Bronchial epithelial cell (primary cell): ENCODE measurements around the gene CSNK1D. TPM values are rescaled to one million over a fixed set of nuclear protein-coding genes. Genes with fewer than 3 reads are reported as not detected.

ENCODE experiments used
- DNase-seq: peaks from one replicate; pipeline ENCODE4 v3.0.0-alpha.2; 2010; ENCODE audit warnings: low read depth
- FAIRE-seq: peaks from 2 replicates; lab custom pipeline; 2011; peaks lifted over from hg19 to GRCh38; lab: Jason Lieb, UNC
- H3K27me3 ChIP-seq: 2 replicates; pipeline ENCODE4 v1.5.1; 2011; ENCODE audit warnings: low read length; ENCODE audit not compliant: control insufficient read depth, insufficient read depth
- H3K36me3 ChIP-seq: 2 replicates; pipeline ENCODE4 v1.5.1; 2011; ENCODE audit warnings: low read length; ENCODE audit not compliant: control insufficient read depth, insufficient read depth
- H3K4me3 ChIP-seq: 2 replicates; pipeline ENCODE4 v1.5.1; 2011; ENCODE audit warnings: mild to moderate bottlenecking, low read depth, low read length, control low read depth
- total RNA-seq: library from RNA; depleted of rRNA; stranded (reverse); fragments of >200 nt; gene quantifications from 2 replicates; pipeline ENCODE4 v1.2.1, GENCODE V29; 2014
- TF ChIP-seq, protein P1 (sequence below): IDR thresholded peaks from 2 replicates; pipeline ENCODE4 v1.5.1; 2011; ENCODE audit warnings: mild to moderate bottlenecking, moderate library complexity, low read length, control low read depth, inconsistent platforms; ENCODE audit not compliant: insufficient read depth, severe bottlenecking

Gene CSNK1D
- total RNA-seq, 1 donor from 2014 or later = 72.4 TPM

DNA sequence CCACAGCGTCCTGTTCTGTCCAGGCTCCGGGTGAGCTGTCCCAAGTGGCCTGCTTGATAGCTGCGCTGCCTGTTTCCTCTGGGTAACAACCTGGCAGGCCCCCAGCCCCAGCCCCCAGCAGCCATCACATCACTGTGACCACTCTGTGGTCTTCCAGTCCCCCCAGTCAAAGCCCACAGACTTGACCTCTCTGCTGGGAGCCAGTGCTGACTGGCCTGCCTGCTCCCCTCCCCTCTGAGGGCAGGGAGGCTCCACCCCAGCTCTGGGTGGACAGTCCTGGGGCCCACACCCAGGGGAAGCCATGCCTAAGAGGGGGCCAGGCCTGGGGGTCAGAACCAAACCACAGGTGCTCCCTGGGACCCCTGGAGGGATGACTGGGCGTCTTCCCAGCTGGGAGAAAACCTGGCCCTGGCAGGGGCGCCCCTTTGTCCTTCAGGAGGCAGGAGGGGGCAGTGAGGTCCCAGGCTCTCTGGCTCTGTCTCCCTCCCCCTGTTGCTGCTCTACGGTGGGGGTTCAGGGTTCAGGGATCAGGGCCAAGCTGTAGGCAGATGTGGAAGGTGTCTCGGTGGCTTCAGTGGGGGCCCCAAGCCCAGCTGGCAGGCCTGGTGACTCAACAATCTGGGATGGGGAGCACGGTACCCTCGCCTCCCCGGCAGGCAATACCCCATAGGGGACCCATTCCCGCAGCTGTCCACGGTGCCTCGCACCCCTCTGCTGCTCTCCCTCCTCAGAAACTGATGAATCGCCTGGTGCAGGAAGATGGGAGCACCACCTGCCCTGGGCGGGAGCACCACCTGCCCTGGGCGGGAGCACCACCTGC, 46.5 kb downstream of the CSNK1D start:
- Histone ChIP-seq H3K36me3 (no peaks in the 10 kb centered on the region), H3K27me3 (no peaks in the 10 kb centered on the region), H3K4me3 (no peak overlapping the region)
- TF ChIP-seq, protein P1, sequence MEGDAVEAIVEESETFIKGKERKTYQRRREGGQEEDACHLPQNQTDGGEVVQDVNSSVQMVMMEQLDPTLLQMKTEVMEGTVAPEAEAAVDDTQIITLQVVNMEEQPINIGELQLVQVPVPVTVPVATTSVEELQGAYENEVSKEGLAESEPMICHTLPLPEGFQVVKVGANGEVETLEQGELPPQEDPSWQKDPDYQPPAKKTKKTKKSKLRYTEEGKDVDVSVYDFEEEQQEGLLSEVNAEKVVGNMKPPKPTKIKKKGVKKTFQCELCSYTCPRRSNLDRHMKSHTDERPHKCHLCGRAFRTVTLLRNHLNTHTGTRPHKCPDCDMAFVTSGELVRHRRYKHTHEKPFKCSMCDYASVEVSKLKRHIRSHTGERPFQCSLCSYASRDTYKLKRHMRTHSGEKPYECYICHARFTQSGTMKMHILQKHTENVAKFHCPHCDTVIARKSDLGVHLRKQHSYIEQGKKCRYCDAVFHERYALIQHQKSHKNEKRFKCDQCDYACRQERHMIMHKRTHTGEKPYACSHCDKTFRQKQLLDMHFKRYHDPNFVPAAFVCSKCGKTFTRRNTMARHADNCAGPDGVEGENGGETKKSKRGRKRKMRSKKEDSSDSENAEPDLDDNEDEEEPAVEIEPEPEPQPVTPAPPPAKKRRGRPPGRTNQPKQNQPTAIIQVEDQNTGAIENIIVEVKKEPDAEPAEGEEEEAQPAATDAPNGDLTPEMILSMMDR = no peak
- no peak for DNase-seq
- FAIRE-seq = no peak

DNA sequence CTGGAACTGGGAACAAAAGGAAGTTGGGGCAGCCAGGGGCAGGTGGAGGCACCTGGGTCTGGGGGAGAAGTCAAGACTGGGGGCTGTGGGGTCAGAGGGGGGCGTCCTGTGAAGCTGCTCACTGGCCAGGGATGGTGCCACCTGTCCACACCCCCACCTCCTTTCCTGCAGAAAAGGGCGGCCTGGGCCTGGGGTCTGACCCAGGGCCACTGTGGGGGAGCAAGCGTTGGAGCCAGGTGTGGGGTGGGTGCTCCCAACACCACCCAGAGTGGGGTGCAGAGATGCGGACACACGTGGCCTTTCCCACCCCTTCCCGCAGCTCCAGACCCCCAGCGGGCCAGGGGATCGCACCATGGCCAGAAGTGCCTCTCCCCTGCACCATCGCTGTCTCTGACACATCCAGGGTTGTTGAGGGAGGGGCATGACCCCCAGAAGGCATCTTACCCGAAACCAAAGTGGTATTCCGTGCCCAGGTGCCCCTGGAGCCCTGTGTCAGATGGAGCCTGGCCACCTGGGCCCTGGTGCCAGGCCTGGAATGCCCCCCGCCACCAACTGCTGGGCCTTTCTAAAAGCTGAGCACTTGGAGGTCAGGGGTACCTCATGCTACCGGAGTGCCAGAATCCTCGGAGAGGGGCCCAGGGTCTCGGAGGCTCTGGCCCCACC, 47.2 kb downstream of the CSNK1D start:
- Histone ChIP-seq H3K27me3 (no peaks in the 10 kb centered on the region), H3K36me3 (no peaks in the 10 kb centered on the region), H3K4me3 (no peak overlapping the region)
- TF ChIP-seq, protein P1 = no peak
- DNase-seq = no peak
- FAIRE-seq = no peak

DNA sequence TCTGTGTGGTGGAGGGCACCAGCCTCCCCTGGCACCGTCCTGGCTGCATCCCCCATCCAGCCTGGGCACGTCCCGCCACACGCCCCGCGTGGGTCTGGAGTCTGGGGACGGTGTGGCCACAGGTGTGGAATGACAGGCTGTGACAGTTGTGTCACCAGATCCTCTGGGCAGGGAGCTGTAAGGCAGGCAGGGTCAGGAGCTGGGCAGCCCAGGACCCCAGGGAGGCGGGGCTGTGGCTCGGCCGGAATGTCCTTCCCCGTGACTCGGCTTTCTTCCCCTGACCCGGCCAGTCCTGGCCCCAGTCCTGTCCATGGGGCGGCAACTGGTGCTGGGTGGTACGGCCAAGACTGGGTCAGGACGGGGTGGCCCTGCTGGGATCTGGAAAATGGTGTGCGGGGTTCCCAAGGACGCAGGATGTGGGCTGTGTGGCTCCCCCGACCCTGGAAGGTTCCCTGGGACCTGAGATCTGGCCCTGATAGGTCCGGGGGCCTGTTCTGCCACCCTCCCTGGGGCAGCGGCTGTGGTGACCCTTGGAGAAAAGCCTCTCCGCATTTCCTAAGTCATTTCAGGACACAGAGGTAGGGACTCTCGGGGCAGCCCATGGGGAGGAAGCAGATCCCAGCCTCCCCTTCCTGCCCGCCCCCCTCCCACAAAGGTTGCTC, 48.0 kb downstream of the CSNK1D start:
- no peaks in the 10 kb centered on the region for H3K36me3 ChIP-seq
- H3K27me3 ChIP-seq = no peaks in the 10 kb centered on the region
- DNase-seq = no peak
- no peak for FAIRE-seq
- no peak overlapping the region for H3K4me3 ChIP-seq
- TF ChIP-seq, protein P1 = no peak

DNA sequence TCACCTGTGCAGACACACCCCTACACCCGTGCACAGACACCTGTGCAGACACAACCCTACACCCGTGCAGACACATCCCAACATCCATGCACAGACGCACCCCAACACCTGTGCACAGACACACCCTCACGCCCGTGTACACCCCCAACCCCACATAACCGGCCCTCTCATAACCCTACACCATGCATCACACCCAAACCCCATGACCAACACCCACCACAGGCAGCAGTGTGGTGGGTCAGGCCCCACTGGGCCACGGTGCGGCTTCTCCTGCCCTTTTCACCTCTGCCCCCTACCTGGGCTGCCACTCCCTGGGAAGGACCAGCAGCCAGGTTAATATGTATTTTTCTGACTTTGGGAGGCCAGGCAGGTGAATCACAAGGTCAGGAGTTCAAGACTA, 48.8 kb downstream of the CSNK1D start:
- DNase-seq (no peak), FAIRE-seq (no peak)
- H3K36me3 ChIP-seq = no peaks in the 10 kb centered on the region
- no peaks in the 10 kb centered on the region for H3K27me3 ChIP-seq
- H3K4me3 ChIP-seq = no peak overlapping the region
- TF ChIP-seq, protein P1 = no peak

DNA sequence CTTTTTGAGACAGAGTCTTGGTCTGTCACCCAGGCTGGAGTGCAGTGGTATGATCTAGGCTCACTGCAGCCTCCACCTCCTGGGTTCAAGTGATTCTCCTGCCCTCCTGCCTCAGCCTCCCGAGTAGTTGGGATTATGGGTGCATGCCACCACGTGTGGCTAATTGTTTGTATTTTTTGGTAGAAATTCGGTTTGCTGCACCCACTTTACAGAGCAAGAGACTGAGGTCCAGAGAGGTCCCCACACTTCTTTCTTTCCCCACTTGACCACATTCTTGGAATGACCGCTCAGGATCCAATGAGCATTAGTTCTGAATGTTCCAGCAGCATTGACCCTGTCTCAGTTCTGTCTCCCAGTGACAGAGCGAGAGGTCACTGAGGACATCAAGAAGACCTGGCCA, 50.0 kb downstream of the CSNK1D start:
- Histone ChIP-seq H3K27me3 (no peaks in the 10 kb centered on the region), H3K4me3 (no peak overlapping the region), H3K36me3 (no peaks in the 10 kb centered on the region)
- TF ChIP-seq, protein P1 = no peak
- DNase-seq = no peak
- FAIRE-seq = no peak
